ENCODE measurements around the gene ACKR2. TPM values are rescaled to one million over a fixed set of nuclear protein-coding genes. Genes with fewer than 3 reads are reported as not detected.

ACKR2 gene
- total and polyA plus RNA-seq, 2 of the 13 experiments (the other 11 are each of a cell fraction or from before 2014, with no cell fraction given), result 1.1 to 1.9 TPM

DNA sequence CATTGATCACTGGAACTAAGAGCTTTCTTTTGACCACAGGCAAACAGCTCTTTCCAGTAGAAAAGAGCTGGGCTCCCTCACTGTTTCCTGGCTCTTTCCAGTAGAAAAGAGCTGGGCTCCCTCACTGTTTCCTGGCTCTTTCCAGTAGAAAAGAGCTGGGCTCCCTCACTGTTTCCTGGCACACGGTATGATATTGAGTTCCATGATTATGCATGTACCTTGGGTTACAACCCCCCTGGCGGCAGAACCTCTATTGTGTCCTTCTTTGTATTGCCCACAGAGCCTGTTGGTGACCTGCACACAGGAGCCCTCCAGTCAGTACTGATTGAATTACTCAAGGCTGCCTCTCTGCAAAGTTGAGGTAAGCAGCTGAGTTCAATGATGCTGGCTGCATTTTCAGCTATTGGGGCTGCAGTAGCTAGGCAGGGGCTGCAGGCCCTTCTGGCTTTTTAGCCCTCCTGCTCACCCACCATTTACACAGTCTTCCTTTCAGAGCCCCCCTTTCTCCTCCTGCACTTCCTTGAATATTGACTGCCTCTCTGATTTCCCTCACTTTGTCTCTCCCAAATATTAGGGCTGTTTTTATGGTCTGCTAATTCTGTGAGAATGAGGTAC is 10.2 kb downstream of the ACKR2 start (continued):
- TF ChIP-seq, protein P1, sequence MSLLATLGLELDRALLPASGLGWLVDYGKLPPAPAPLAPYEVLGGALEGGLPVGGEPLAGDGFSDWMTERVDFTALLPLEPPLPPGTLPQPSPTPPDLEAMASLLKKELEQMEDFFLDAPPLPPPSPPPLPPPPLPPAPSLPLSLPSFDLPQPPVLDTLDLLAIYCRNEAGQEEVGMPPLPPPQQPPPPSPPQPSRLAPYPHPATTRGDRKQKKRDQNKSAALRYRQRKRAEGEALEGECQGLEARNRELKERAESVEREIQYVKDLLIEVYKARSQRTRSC (CRISPR knock-in tag; IDR thresholded peaks at IDR 0.05; ENCODE audit: low read depth), result no peak
- TF ChIP-seq, protein P2, sequence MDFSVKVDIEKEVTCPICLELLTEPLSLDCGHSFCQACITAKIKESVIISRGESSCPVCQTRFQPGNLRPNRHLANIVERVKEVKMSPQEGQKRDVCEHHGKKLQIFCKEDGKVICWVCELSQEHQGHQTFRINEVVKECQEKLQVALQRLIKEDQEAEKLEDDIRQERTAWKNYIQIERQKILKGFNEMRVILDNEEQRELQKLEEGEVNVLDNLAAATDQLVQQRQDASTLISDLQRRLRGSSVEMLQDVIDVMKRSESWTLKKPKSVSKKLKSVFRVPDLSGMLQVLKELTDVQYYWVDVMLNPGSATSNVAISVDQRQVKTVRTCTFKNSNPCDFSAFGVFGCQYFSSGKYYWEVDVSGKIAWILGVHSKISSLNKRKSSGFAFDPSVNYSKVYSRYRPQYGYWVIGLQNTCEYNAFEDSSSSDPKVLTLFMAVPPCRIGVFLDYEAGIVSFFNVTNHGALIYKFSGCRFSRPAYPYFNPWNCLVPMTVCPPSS (IDR thresholded peaks at IDR 0.05), result no peak
- TF ChIP-seq, protein P3, sequence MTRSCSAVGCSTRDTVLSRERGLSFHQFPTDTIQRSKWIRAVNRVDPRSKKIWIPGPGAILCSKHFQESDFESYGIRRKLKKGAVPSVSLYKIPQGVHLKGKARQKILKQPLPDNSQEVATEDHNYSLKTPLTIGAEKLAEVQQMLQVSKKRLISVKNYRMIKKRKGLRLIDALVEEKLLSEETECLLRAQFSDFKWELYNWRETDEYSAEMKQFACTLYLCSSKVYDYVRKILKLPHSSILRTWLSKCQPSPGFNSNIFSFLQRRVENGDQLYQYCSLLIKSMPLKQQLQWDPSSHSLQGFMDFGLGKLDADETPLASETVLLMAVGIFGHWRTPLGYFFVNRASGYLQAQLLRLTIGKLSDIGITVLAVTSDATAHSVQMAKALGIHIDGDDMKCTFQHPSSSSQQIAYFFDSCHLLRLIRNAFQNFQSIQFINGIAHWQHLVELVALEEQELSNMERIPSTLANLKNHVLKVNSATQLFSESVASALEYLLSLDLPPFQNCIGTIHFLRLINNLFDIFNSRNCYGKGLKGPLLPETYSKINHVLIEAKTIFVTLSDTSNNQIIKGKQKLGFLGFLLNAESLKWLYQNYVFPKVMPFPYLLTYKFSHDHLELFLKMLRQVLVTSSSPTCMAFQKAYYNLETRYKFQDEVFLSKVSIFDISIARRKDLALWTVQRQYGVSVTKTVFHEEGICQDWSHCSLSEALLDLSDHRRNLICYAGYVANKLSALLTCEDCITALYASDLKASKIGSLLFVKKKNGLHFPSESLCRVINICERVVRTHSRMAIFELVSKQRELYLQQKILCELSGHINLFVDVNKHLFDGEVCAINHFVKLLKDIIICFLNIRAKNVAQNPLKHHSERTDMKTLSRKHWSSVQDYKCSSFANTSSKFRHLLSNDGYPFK (CRISPR knock-in tag; IDR thresholded peaks at IDR 0.05; ENCODE audit: borderline replicate concordance), result no peak
- TF ChIP-seq, protein P4, sequence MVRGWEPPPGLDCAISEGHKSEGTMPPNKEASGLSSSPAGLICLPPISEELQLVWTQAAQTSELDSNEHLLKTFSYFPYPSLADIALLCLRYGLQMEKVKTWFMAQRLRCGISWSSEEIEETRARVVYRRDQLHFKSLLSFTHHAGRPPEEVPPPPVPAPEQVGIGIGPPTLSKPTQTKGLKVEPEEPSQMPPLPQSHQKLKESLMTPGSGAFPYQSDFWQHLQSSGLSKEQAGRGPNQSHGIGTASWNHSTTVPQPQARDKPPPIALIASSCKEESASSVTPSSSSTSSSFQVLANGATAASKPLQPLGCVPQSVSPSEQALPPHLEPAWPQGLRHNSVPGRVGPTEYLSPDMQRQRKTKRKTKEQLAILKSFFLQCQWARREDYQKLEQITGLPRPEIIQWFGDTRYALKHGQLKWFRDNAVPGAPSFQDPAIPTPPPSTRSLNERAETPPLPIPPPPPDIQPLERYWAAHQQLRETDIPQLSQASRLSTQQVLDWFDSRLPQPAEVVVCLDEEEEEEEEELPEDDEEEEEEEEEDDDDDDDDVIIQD (CRISPR knock-in tag; IDR thresholded peaks at IDR 0.05; ENCODE audit: low read depth), result no peak
- TF ChIP-seq ZNF34 (CRISPR knock-in tag; IDR thresholded peaks at IDR 0.05; ENCODE audit: borderline replicate concordance) (no peak), CBX1 (IDR thresholded peaks at IDR 0.05; ENCODE audit: low read depth) (no peak), NPAS2 (CRISPR knock-in tag; IDR thresholded peaks at IDR 0.05; ENCODE audit: borderline replicate concordance) (no peak), ZNF678 (CRISPR knock-in tag; IDR thresholded peaks at IDR 0.05) (no peak), CCDC6 (CRISPR knock-in tag; IDR thresholded peaks at IDR 0.05) (no peak), ZNF180 (CRISPR knock-in tag; IDR thresholded peaks at IDR 0.05; ENCODE audit: borderline replicate concordance, low read depth) (no peak), ZSCAN30 (CRISPR knock-in tag; IDR thresholded peaks at IDR 0.05) (no peak), POLR2AphosphoS5 (IDR thresholded peaks at IDR 0.05; ENCODE audit: low read depth, low read length) (no peak), TBX2 (CRISPR knock-in tag; IDR thresholded peaks at IDR 0.05; ENCODE audit: borderline replicate concordance) (peak; percentile 32; the same call in 1 of the 2 replicates), RFXAP (CRISPR knock-in tag; IDR thresholded peaks at IDR 0.05; ENCODE audit: borderline replicate concordance) (no peak), REPIN1 (CRISPR knock-in tag; IDR thresholded peaks at IDR 0.05; ENCODE audit: borderline replicate concordance, low read depth) (no peak), GZF1 (CRISPR knock-in tag; IDR thresholded peaks at IDR 0.05) (no peak)
- TF ChIP-seq, protein P5, sequence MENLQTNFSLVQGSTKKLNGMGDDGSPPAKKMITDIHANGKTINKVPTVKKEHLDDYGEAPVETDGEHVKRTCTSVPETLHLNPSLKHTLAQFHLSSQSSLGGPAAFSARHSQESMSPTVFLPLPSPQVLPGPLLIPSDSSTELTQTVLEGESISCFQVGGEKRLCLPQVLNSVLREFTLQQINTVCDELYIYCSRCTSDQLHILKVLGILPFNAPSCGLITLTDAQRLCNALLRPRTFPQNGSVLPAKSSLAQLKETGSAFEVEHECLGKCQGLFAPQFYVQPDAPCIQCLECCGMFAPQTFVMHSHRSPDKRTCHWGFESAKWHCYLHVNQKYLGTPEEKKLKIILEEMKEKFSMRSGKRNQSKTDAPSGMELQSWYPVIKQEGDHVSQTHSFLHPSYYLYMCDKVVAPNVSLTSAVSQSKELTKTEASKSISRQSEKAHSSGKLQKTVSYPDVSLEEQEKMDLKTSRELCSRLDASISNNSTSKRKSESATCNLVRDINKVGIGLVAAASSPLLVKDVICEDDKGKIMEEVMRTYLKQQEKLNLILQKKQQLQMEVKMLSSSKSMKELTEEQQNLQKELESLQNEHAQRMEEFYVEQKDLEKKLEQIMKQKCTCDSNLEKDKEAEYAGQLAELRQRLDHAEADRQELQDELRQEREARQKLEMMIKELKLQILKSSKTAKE (CRISPR knock-in tag; IDR thresholded peaks at IDR 0.05; ENCODE audit: borderline replicate concordance), result no peak
